Stimulated activated CD4-positive, alpha-beta T cell treated with anti-CD3 and anti-CD28 coated beads, TNF-alpha, amount 100 ng/mL, for 4 hours (primary cell): Measurements from ENCODE around the gene STK32C.
"Not testable (repeated sequence)": the region's sequence is repeated elsewhere in the genome, so short reads cannot be mapped to it uniquely, and the experiment has no call there.

ENCODE experiments used
- DNase-seq, 3 experiments: peaks; one replicate each; pipeline ENCODE4 v3.0.0-alpha.2; 2020; ENCODE audit warnings: low read depth in 3 of 3

STK32C gene

DNA sequence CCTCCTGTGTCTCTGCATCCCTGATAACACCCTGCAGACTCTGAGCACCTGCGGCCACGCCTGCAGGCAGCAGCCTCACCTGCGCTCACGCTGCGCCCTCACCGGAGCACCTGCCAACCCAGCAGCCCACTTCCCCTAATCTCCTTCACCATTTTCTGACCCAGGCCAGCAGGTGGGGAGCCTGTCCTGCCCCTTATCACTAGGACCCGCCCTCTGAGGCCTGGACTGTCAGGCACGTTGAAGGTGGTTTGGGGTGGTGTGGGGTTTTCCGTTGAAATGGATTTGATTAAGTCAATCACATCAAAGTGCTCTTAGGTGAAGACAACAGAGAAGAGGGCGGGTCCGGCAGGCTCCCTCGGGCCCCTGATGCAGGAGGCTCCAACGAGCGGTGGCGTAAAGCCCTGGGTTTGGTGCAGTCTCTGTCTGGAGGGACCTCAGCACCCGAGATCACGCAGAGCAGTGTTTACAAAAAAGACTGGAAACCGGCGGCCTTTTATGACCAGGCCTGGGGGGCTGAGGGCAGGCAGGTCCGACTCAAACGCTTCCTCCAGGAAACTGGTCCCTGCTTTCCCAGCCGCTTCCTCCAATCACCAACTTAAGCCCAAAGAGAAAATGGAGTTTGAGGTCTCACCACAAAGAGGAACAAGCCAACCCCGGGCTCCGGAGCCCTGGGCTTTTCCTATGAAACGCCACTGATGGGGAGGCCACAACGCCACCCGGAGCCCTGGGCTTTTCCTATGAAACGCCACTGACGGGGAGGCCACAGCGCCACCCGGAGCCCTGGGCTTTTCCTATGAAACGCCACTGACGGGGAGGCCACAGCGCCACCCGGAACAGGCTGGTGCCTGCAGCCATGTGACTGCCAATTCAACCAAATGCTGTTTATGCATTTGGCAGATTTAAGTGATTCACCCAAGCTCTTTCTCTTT is 75.5 kb downstream of the STK32C start:
- DNase-seq = no peak

DNA sequence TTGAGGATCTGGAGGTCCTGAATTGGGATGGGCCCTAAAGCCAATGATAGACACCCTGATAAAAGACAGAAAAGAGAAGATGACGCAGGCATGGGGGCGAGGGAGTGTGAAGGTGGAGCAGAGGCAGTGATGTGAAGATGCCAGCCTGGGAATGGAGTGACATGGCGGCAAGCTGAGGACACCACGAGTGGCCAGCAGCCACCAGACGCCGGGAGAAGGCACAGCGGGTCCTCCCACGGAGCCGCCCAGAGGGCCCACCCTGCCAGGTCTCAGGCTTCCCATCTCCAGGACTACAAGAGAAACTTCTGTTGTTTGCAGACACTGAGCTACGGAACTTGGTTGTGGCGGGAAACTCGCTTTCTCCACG is 76.1 kb downstream of the STK32C start:
- DNase-seq = no peak

DNA sequence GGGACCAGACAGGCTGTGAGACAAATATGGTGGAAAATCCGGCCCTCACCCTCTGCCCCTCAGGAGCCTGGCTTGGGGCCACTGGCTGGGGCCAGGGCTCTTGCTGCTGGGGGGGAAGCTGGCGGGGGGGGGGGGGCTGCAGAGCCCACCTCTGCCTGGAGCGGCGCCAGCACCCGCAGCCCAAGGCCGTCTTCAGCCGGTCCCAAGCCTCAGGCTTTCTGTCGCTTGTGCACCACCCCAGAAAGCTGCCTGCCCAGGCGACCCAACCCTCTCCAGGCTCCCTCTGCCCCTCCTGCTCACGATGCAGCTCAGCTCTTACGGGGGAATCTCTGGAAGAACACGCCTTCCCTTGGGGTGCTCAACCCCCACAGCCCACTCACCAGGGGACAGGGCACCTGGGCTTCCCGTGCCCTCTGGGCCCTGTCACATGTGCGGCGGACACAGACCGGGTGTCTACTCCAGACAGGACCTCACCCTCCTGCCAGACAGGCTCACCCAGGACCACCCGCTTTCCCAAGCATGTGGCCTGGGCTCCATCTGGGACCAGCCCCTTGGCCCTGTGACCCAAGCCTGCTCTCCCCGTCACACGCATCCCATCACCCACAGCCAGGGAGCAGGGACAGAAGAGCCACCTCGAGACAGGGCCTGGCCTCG is 77.1 kb downstream of the STK32C start:
- DNase-seq = no peak

DNA sequence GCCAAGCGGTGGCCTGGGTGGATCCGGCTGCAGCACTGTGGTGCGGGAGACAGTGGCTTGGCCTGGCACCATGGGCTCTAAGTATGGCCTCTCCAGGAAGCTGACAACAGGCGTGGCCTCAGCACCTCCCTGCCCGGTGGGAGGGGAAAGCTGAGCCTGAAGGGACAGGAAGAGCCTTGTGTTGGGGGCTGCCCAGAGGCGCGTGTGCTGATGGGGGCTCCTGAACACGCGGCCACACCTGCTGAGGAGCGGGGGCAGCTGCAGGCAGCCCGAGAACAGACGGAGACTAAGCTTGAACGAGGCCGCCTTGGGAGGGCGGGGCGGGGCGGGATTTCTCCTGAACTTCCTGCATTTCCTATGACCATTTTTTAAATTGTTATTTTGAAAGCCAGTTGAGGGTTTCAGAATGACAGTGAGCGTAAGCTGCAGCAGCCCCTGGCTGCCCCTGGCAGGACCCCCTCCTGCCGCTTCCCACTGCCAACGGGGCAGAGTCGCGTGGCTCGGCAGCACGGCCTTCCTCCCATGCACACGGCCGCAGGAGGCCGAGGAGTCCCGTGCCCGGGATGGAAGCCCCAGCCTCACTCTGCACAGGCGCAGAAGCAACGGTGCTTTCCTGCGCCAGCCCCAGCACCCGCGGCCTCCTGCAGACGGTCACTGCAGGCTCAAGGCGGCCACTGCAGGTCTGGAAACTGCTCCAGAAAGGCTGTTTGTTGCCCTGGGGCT is 77.8 kb downstream of the STK32C start:
- no peak for DNase-seq

DNA sequence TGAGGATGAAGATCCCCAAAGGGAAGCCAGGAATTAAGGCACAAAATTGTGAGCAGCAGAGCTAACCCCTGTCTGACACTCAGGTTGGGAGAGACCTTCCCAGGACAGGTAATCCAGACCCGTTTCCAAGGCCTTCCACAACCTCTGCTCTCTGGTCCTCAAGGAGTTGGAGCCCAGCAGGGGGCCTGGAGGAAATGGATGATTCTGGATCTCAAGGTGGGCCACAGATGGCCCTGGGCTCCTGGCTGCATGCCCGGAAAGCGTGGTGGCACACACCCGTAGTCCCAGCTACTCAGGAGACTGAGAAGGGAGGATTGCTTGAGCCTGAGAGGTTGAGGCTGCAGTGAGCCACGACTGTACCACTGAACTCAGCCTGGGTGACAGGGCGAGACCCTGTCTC is 78.7 kb downstream of the STK32C start:
- no peak for DNase-seq

DNA sequence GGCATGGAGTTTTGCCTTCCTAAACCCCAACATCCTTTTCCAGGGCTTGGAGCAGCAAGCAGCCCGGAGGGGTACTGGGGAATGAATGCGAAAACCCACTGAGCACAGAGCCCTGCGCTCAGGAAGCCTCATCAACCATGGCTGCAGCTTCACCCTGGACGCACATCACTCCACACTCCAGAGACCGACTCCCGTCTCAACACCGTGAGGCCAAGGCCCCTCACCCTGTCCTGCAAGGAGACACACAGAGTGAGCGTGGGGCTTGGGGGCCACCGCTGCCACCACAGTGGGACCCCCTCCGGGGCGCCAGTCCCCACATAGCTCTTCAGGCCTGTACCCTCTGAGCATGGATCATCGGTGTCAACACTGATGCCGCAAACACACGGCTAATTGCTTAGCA is 79.1 kb downstream of the STK32C start:
- DNase-seq = no peak

DNA sequence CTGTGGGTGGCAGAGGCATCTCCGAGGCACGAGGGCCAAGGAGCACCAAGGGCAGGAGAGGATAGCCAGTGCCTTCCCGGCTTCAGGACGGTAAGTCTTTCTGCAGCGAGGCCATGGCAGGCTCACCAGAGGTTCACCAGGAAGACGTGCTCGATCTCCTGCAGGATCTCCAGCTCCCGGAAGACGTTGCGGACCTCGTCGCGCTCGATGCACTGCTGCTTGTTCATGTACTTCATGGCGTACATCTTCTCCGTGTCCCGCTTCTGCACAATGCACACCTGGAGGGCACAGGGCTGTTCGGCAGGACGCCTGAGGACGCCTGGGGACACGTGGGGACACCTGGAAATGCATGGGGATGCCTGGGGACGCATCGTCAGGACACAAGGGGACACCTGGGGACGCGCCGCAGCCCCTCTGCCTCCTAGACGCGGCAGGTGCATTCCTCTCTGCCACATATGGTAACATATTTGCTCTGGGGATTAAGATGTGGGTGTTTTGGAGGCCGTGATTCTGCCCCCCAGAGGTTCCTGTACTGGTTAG is 79.8 kb downstream of the STK32C start:
- no peak for DNase-seq

DNA sequence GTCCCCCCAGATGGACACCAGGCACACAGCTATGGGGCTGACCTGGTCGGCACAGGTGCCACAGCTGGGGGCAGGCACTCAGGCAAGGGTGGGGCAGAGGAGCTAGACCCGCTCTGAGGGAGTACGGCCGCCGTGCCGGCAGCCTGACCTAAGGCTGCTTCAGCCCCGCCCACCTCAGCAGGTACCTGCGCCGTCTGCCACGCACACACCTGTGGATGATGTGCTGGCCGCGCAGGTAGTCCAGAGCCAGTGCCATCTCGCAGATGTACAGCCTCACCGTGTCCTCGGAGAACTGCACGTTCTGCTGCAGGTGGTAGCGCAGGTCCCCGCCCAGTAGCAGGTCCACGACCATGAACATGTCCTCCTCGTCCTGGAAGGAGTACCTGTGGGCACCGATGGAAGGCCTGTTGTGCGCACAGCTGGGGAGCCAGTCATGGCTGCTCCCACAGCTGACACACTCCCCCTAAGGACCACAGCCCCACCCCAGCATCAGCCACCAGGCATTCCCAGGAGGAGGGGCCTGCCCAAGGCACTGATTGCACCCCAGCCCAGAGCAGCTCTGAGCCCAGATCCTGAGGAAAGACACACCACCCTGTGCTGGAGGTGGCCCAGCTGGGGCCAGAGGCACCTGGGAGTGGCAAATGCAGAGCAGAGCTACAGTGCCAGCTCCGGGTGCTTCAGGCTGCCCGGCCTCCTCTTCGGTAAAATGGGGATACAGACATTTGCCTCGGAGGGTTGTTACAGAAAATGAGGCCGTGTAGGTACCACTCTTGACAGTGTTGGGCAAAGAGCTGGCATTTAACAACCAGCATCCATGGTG is 81.0 kb downstream of the STK32C start:
- DNase-seq = no peak

DNA sequence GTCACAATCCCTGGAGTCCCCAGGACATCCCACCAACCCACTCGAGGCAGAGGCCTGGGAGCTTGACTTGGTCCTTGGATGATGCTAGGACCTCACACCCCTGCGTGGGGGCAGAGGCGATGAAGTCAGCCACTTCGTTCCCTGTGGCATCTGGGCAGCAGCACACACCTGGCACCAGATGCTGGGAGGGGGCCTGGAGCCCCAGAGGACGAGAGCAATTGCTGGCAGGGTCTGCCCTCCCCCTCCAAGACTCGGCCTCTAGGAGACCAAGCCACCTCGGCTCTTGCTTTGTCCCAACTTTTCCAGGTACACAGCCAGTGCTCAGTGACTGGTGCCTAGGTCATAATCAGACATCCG is 81.9 kb downstream of the STK32C start:
- DNase-seq = no peak

DNA sequence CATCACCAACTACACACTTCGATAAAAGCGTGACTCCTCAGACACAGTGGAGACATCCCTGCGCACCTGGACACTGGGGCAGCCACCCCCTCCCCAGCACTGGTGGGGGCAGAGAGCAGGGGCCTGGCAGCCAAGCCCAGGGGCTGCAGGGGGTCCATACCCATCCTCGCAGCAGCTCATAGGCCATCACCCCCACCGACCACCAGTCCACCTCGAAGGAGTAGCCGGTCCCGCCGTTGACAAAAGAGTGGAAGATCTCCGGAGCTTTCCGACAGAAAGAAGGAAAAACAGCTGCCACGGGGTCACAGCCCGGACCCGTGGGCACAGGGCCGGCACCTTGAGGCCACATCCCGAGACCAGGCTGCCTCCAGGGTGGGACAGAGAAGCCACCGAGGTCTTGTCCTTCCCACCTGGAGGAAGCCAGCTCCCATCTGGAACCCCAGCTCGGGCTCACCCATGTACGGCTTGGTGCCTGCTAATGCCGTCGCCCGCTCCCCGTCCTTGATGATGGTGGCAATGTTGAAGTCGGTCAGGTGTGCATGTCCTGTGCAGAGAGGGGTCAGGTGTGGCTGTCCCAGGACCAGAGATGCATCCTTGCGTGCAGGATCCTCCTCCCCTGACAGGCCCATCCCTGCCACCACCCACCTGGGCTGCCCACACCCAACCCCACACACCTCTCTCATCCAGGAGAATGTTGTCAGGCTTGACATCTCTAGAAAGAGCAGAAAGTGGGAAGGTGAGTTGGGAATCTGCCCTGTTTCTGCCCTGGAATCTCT is 82.5 kb downstream of the STK32C start:
- DNase-seq = no peak

DNA sequence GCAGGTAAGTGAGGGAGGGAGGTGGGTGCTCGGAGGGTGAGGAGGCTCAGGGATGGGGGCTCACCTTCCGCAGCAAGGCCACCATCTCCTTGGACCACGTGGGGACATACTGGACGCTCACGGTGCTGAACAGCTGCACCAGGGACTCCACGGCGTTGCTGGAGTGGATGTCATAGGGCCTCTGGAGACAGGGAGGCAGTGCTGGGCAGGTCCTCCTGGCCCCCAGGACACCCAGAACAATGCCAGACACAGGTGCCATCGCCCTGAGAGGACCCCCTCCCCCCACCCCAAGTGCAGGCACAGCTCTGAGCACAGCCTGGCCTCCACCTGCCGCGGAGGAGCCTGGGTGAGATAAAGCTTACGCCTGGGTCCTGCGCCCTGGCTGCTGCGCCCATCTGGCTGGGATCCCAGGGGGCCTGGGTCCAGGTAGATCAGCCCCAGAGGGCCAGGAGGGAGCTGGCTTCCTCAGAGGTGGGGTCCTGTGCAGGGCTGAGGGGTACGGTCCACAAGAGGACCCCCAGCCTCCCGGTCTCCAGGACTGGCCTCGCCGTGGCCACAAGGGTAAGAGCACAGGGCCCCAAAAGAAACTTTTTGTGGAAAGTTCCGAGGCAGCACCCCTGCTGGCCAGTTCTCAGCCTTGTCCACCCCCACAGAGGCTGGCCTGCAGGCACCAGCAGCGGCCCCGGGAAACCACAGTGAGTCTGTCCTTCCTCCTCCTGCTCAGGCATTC is 83.2 kb downstream of the STK32C start:
- DNase-seq = no peak

DNA sequence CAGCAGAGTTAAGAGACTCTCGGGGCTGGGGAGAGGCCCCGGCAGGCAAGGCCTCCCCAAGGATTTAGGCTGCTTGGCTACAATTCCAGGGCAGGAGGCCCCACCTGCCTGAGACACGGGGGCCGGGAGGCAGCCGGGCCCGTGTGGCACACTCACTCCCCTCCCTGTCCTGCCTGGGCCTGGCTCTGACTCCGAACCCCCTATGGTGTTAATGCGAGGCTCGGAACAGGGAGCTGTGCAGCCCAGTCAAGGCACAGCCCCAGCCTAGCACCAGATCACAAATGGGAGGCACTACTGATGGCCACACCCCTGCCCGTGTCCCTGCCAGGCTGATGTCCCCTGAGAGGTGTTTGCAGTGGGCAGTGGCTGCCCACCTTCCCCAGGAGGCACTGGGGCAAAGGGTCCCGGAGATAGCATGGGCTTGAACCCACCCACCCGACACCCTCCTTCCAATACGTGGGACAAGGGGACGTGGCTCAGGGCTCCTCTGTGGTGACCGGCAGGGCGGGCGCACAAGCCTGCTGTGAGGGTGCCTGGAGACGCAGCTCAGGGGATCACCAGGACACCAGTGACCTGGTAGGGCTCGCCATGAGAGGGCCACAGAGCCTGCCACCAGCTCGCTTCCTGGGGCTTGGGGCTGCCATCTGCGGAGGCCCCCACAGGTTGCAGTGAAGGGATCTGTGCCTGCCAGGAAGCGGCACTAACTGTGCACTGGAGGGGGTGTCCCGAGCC is 84.0 kb downstream of the STK32C start:
- DNase-seq = no peak

DNA sequence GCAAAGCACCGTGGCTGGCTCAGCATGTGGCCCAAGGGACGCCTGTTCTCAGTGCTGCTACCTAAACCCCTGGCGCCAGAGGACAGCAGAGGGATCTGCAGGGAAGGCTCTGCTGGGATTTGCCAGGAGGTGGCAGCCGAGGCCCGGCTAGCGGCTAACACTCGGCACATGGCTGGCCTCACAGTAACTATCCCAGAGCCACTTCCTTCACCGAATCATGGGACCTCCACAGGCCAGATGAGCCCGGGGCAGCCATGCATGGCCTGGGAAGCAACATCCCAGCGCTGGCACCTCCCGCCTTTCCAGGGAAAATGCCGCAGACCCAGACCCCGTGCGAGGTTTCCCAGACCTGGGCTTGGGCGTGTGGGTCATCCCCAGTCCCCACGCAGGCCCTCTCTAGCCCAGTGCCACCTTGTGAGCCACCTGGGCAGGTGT is 84.6 kb downstream of the STK32C start:
- DNase-seq = peak in 2 of 3 experiments; percentile 18 to 54

DNA sequence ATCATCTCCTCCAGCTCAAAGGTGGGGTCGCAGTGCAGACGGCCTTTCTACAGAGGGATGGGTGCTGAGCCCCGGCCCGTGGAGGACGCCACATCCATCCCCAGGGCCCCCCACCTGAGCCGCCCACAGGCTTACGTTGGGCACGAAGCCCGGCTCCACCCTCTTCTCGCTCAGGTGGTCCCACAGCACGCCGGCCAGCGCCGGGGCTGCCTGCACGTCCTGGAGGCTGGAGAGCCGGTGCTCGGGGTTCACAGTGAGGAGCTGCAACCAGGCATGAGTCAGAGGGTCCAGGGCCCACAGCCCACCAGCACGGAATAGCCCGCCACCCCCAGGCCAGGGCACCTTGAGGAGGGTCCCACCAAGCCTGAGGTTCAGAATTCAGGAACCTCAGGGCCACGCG is 85.0 kb downstream of the STK32C start:
- DNase-seq = no peak

DNA sequence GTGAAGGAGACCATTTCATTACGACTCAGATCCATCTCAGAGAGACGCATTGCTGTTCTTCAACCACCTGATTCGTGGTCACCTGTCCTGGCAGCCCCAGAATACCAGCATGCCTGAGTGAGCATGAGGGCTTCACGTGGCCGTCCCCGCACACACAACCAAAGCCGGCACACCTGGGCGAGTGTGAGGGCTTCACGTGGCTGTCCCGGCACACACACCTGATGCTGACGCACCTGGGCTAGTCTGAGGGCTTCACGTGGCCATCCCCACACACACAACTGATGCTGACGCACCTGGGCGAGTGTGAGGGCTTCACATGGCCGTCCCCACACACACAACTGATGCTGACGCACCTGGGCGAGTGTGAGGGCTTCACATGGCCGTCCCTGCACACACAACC is 86.8 kb downstream of the STK32C start:
- DNase-seq = not testable (repeated sequence)

DNA sequence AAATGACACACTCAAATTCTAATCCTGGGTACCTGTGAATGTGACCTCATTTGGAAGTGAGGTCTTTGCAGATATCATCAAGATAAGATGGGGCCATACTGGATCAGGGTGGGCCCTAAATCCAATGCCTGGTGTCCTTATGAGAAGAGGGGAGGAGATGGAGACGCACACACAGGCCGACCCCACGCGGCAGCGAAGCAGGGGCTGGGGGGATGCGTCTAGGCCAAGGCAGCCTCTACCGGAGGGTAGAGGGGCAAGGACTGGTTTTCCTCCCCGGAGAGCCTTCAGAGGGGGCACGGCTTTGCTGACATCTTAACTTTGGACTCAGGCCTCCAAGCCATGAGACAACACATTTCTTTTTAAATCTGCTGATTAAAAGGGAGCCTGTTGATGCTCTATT is 87.7 kb downstream of the STK32C start:
- no peak for DNase-seq

DNA sequence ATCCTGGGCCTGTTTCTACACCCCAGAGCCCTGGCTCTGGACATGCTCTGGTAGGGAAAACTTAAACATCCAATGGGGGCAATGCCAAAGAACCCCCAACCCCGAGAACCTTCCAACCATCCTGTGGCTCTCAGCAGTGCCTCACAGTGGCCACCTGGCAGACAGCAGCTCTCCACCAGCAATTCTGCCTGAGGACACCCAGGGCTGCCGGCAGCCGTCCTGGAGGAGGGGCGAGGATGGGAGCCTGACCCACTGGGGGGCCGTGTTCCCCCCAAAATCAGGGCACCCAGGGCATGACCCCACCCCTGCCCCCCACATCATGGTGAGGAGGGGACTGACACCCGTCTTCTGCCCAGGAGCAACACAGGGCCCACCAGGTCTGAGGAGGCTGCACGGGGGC is 88.3 kb downstream of the STK32C start:
- DNase-seq = no peak

DNA sequence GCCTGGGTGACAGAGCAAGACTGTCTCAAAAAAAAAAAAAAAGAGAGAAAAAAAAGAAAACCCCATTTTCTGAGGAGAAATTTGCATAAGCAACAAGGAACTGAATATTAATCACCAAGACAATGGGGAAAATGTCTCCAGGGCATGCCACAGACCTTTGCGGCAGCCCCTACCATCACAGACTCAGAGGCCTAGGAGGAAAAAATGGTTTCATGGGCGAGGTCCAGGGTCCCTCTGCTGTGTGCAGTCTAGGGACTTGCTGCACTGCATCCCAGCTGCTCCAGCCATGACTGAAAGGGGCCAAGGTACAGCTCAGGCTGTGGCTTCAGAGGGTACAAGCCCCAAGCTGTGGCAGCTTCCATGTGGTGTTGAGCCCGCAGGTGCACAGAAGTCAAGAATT is 91.3 kb downstream of the STK32C start:
- not testable (repeated sequence) for DNase-seq

DNA sequence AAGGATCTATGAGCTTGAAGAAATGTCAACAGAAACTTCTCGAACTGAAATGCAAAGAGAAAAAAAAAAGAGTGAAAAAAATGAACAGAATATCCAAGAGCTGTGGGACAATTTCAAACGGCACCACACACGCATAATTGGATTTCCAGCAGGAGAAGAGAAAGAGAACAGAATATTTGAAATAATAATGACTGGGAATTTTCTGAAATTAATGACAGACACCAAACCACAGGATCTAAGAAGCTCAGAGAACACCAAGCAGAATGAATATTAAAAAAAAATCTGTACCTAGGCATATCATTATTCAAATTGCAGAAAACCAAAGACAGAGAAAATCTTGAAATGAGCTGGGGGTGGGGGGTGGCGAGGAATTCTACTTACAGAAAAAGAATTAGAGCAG is 93.8 kb downstream of the STK32C start:
- DNase-seq = no peak
